Esophagus muscularis mucosa (tissue), 4 donors: Measurements from ENCODE around the gene TEKTIP1. TPM values are rescaled to one million over a fixed set of nuclear protein-coding genes. Genes with fewer than 3 reads are reported as not detected.

Experiments used
- DNase-seq: peaks from one replicate; pipeline ENCODE4 v3.0.0-alpha.2; 2017; ENCODE audit errors: extremely low spot score
- H3K27ac ChIP-seq, 4 donors: fragments of 200-600 bp; sonication (generic); replicated peaks in 1 of 4; 1 replicate in 3 of 4; 2 replicates in 1 of 4; pipeline ENCODE4 v1.5.1; 2016 to 2019; ENCODE audit warnings: mild to moderate bottlenecking in 1 of 4
- H3K27me3 ChIP-seq, 4 donors: fragments of 200-600 bp; sonication (generic); one replicate each; pipeline versions ENCODE4 v1.5.1 to v1.6.0; 2016 to 2019
- H3K36me3 ChIP-seq, 4 donors: fragments of 200-600 bp; sonication (generic); one replicate each; pipeline ENCODE4 v1.5.1; 2016 to 2019
- H3K4me1 ChIP-seq, 4 donors: fragments of 200-600 bp; sonication (generic); one replicate each; pipeline ENCODE4 v1.5.1; 2016 to 2019
- H3K4me3 ChIP-seq, 4 donors: fragments of 200-600 bp; sonication (generic); 1 replicate in 2 of 4; 2 replicates in 2 of 4; pipeline ENCODE4 v1.5.1; 2016 to 2019; ENCODE audit warnings: mild to moderate bottlenecking in 4 of 4, moderate library complexity in 1 of 4
- H3K9me3 ChIP-seq, 4 donors: fragments of 200-600 bp; sonication (generic); 1 replicate in 3 of 4; 2 replicates in 1 of 4; pipeline ENCODE4 v1.5.1; 2016 to 2019
- EP300 ChIP-seq: sonication (generic); formaldehyde crosslinking; IDR thresholded peaks from one replicate; pipeline ENCODE4 v1.6.1; 2017; ENCODE audit warnings: antibody characterized with exemption
- POLR2A ChIP-seq: fragments of 450-650 bp; IDR thresholded peaks from one replicate; pipeline ENCODE4 v1.6.1; 2017; ENCODE audit warnings: antibody characterized with exemption, moderate library complexity, mild to moderate bottlenecking, low read depth
- POLR2AphosphoS5 ChIP-seq, 2 donors: sonication (generic); formaldehyde crosslinking; IDR thresholded peaks; one replicate each; pipeline ENCODE4 v1.6.1; 2017; ENCODE audit warnings: antibody characterized with exemption in 2 of 2
- WGBS: methylation state at CpG from one replicate; pipeline ENCODE4 v1.1.5; 2018; 5-methylcytosine and 5-hydroxymethylcytosine counted together
- intact Hi-C: fragments of 100-400 bp; cut with DNase I; formaldehyde crosslinking; loops from one replicate; pipeline ENCODE4 v1.15.1; 2023
- total RNA-seq, 4 donors: library from RNA; depleted of rRNA; stranded (reverse); fragments of >200 nt; gene quantifications; one replicate each; pipeline versions ENCODE4 v1.1.0 to v1.2.1, GENCODE V29; 2016
- TF ChIP-seq, protein P1 (sequence below), 3 experiments: fragments of 200-600 bp in 2 of 3; fragments of 450-650 bp in 1 of 3; sonication (generic) in 2 of 3; IDR thresholded peaks; one replicate each; pipeline ENCODE4 v1.5.1; 2017 to 2019; ENCODE audit warnings: antibody characterized with exemption in 3 of 3, mild to moderate bottlenecking in 2 of 3, moderate library complexity in 1 of 3

The TEKTIP1 gene
- total RNA-seq, 4 donors from 2014 or later = not detected

GRCh38 chr19:3531716-3532115 is 7.3 kb upstream of the TEKTIP1 start:
- Histone ChIP-seq H3K27ac (no peak overlapping the region), H3K4me1 (peaks cover 0 to 12% (median 10%) of the 10 kb centered on the region in 4 donors), H3K36me3 (peaks cover 56 to 83% (median 79%) of the 10 kb centered on the region in 4 donors), H3K27me3 (no peaks in the 10 kb centered on the region), H3K4me3 (no peak overlapping the region), H3K9me3 (no peaks in the 10 kb centered on the region)
- no CpG with 5 or more reads among the region's 29 CpGs for WGBS
- TF ChIP-seq, protein P1, sequence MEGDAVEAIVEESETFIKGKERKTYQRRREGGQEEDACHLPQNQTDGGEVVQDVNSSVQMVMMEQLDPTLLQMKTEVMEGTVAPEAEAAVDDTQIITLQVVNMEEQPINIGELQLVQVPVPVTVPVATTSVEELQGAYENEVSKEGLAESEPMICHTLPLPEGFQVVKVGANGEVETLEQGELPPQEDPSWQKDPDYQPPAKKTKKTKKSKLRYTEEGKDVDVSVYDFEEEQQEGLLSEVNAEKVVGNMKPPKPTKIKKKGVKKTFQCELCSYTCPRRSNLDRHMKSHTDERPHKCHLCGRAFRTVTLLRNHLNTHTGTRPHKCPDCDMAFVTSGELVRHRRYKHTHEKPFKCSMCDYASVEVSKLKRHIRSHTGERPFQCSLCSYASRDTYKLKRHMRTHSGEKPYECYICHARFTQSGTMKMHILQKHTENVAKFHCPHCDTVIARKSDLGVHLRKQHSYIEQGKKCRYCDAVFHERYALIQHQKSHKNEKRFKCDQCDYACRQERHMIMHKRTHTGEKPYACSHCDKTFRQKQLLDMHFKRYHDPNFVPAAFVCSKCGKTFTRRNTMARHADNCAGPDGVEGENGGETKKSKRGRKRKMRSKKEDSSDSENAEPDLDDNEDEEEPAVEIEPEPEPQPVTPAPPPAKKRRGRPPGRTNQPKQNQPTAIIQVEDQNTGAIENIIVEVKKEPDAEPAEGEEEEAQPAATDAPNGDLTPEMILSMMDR (IDR thresholded peaks at IDR 0.05) = no peak
- TF ChIP-seq EP300 = no peak
- TF ChIP-seq POLR2A = no peak
- no peak for TF ChIP-seq POLR2AphosphoS5 (IDR thresholded peaks at IDR 0.05)
- intact Hi-C loops = no loop called here
- DNase-seq = no peak

- no peak overlapping the region for H3K27ac ChIP-seq
- no peak for DNase-seq
- H3K9me3 ChIP-seq = no peaks in the 10 kb centered on the region
- H3K36me3 ChIP-seq = peaks cover 50 to 81% (median 75%) of the 10 kb centered on the region in 4 donors
- TF ChIP-seq EP300 = no peak
- TF ChIP-seq POLR2A = no peak
- TF ChIP-seq, protein P1 (IDR thresholded peaks at IDR 0.05) = no peak
- TF ChIP-seq POLR2AphosphoS5 (IDR thresholded peaks at IDR 0.05) = no peak
- no peaks in the 10 kb centered on the region for H3K27me3 ChIP-seq
- H3K4me3 ChIP-seq = no peak overlapping the region
- H3K4me1 ChIP-seq = peaks cover 0 to 18% (median 16%) of the 10 kb centered on the region in 4 donors
- intact Hi-C loops = no loop called here
- WGBS = 97% methylated on average over 26 of the region's 33 CpGs
Observed at GRCh38 chr19:3532154-3532786, 6.7 kb upstream of the TEKTIP1 start.

DNA sequence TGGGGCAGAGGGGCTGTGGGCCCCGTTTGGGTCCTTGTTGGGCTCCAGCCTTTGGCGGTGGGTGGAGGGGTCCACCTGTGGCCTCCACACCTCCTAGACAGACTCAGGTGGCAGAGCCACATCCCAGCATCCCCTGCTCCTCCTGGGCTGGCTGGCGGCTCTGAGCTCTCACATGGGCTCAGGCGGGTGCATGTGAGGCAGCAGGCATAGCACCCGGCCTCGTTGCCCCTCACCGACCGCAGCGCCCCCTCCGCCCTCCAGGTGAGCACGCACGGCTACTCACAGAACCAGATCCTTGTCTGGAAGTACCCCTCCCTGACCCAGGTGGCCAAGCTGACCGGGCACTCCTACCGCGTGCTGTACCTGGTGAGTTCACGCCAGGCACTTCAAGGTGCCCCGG is 5.9 kb upstream of the TEKTIP1 start:
- H3K36me3 ChIP-seq = peaks cover 43 to 80% (median 68%) of the 10 kb centered on the region in 4 donors
- TF ChIP-seq EP300 (no peak), POLR2AphosphoS5 (IDR thresholded peaks at IDR 0.05) (no peak)
- intact Hi-C loops = no loop called here
- H3K27me3 ChIP-seq = no peaks in the 10 kb centered on the region
- 92% methylated on average over 5 of the region's 17 CpGs for WGBS
- H3K9me3 ChIP-seq = no peaks in the 10 kb centered on the region
- no peak for DNase-seq
- no peak overlapping the region for H3K27ac ChIP-seq
- peaks cover 0 to 21% (median 18%) of the 10 kb centered on the region in 4 donors for H3K4me1 ChIP-seq
- no peak overlapping the region for H3K4me3 ChIP-seq

DNA sequence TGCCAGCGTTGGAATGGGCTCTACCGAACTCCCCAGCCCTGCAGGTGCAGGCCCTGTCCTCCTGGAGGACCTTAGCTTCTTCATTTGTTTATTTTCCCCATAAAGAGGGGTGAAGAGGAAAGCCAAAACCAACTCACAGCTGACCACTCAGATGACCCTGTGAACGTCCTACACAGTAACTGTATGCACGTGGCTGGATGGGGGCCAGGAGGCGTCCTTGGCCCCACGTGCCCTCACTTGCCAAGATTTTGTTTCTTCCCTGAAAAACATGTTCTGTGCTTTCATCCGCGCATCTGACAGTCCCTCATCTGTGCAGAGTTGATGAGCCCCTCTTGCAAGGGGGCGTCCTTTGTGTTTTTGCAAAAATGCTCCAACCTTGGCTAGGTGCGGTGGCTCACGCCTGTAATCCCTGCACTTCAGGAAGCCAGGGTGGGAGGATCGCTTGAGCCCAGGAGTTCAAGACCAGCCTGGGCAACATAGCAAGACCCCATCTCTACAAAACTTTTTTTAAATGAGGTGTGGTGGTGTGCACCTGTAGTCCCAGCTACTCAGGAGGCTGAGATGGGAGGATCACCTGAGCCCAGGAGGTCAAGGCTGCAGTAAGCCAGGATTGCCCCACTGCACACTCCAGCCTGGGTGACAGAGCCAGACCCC is 5.3 kb upstream of the TEKTIP1 start:
- no peak overlapping the region for H3K4me3 ChIP-seq
- WGBS = 84% methylated on average over 10 of the region's 12 CpGs
- H3K27me3 ChIP-seq = no peaks in the 10 kb centered on the region
- H3K4me1 ChIP-seq = peaks cover 0 to 22% (median 19%) of the 10 kb centered on the region in 4 donors
- no peak for DNase-seq
- H3K27ac ChIP-seq = no peak overlapping the region
- intact Hi-C loops = no loop called here
- TF ChIP-seq POLR2A (no peak), POLR2AphosphoS5 (IDR thresholded peaks at IDR 0.05) (no peak), EP300 (no peak)
- TF ChIP-seq, protein P1 (IDR thresholded peaks at IDR 0.05) = no peak
- H3K36me3 ChIP-seq = peaks cover 41 to 77% (median 66%) of the 10 kb centered on the region in 4 donors
- no peaks in the 10 kb centered on the region for H3K9me3 ChIP-seq

DNA sequence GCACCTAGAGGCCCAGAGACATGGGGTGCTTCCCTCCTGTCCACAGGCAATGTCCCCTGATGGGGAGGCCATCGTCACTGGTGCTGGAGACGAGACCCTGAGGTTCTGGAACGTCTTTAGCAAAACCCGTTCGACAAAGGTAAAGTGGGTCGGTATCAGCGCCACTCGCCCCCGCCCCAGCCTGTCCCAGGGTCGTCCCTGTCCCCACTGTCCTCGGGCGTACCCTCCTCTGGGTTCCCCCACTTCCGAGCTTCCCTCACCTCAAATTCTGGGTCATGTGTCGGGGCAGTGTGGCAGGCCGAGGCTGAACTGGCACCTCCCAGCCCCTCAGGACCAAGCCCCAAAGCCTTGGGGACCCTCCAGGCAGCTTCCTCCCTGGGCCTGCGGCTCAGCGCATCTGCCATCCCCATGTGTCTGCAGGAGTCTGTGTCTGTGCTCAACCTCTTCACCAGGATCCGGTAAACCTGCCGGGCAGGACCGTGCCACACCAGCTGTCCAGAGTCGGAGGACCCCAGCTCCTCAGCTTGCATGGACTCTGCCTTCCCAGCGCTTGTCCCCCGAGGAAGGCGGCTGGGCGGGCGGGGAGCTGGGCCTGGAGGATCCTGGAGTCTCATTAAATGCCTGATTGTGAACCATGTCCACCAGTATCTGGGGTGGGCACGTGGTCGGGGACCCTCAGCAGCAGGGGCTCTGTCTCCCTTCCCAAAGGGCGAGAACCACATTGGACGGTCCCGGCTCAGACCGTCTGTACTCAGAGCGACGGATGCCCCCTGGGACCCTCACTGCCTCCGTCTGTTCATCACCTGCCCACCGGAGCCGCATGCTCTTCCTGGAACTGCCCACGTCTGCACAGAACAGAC is 4.4 kb upstream of the TEKTIP1 start:
- DNase-seq = no peak
- intact Hi-C loops = no loop called here
- peaks cover 41 to 82% (median 68%) of the 10 kb centered on the region in 4 donors for H3K36me3 ChIP-seq
- 83% methylated on average over 18 of the region's 38 CpGs for WGBS
- H3K4me1 ChIP-seq = peaks cover 0 to 29% (median 23%) of the 10 kb centered on the region in 4 donors
- TF ChIP-seq POLR2AphosphoS5 (IDR thresholded peaks at IDR 0.05) = no peak
- TF ChIP-seq EP300 = no peak
- TF ChIP-seq POLR2A = no peak
- TF ChIP-seq, protein P1 (IDR thresholded peaks at IDR 0.05) = no peak
- no peaks in the 10 kb centered on the region for H3K27me3 ChIP-seq
- no peaks in the 10 kb centered on the region for H3K9me3 ChIP-seq
- no peak overlapping the region for H3K27ac ChIP-seq
- H3K4me3 ChIP-seq = no peak overlapping the region
